HG02798 (cell line): ENCODE measurements around the gene SMIM10.
"Not testable (repeated sequence)": the region's sequence is repeated elsewhere in the genome, so short reads cannot be mapped to it uniquely, and the experiment has no call there.

Experiments used
- ATAC-seq: cut with Tn5 transposase; IDR thresholded peaks from one replicate; pipeline ENCODE4 v1.9.1; 2021; ENCODE audit warnings: mild to moderate bottlenecking; ENCODE audit not compliant: unreplicated experiment, poor library complexity

The SMIM10 gene

GRCh38 chrX:135009838-135010237 is 19.0 kb downstream of the SMIM10 start:
- ATAC-seq, result no peak

GRCh38 chrX:135010921-135011320 is 20.1 kb downstream of the SMIM10 start:
- no peak for ATAC-seq

GRCh38 chrX:135015523-135016245 is 24.9 kb downstream of the SMIM10 start:
- ATAC-seq, result no peak

GRCh38 chrX:135019890-135020289 is 29.1 kb downstream of the SMIM10 start:
- ATAC-seq, result not testable (repeated sequence)

GRCh38 chrX:135023791-135024190 is 33.0 kb downstream of the SMIM10 start:
- not testable (repeated sequence) for ATAC-seq

- ATAC-seq, result no peak
Measured at GRCh38 chrX:135024526-135024925, 33.7 kb downstream of the SMIM10 start.

GRCh38 chrX:135030207-135030963 is 39.6 kb downstream of the SMIM10 start:
- ATAC-seq, result not testable (repeated sequence)

GRCh38 chrX:135041149-135042123 is 50.6 kb downstream of the SMIM10 start:
- ATAC-seq, result not testable (repeated sequence)
